Uterus (tissue), 4 donors: Measurements from ENCODE around the gene LRIG1. TPM values are rescaled to one million over a fixed set of nuclear protein-coding genes. Genes with fewer than 3 reads are reported as not detected.

Experiments used
- DNase-seq, 2 donors: peaks; one replicate each; pipeline ENCODE4 v3.0.0-alpha.2; 2019 to 2020
- H3K27ac ChIP-seq, 2 donors: fragments of 200-600 bp; sonication (generic); 1 replicate in 1 of 2; 2 replicates in 1 of 2; pipeline ENCODE4 v1.5.1; 2016 to 2018
- H3K27me3 ChIP-seq, 2 donors: fragments of 200-600 bp; sonication (generic); one replicate each; pipeline ENCODE4 v1.5.1; 2018 to 2019; ENCODE audit warnings: control low read depth in 1 of 2
- H3K36me3 ChIP-seq, 2 donors: fragments of 200-600 bp; sonication (generic); one replicate each; pipeline ENCODE4 v1.5.1; 2019; ENCODE audit warnings: control low read depth in 1 of 2
- H3K4me1 ChIP-seq, 2 donors: fragments of 200-600 bp; sonication (generic); one replicate each; pipeline ENCODE4 v1.5.1; 2018 to 2019; ENCODE audit warnings: control low read depth in 1 of 2
- H3K4me3 ChIP-seq, 2 donors: fragments of 200-600 bp; sonication (generic); 1 replicate in 1 of 2; 2 replicates in 1 of 2; pipeline ENCODE4 v1.5.1; 2018 to 2019; ENCODE audit warnings: mild to moderate bottlenecking in 1 of 2
- H3K9me3 ChIP-seq, 2 donors: fragments of 200-600 bp; sonication (generic); one replicate each; pipeline ENCODE4 v1.5.1; 2019; ENCODE audit warnings: control low read depth in 1 of 2
- CTCF ChIP-seq, 4 experiments: fragments of 200-600 bp in 2 of 4; fragments of 450-650 bp in 2 of 4; sonication (generic) in 2 of 4; IDR thresholded peaks; one replicate each; pipeline ENCODE4 v1.5.1; 2016 to 2019; ENCODE audit warnings: antibody characterized with exemption in 4 of 4, mild to moderate bottlenecking in 2 of 4, moderate library complexity in 1 of 4
- POLR2A ChIP-seq, 2 donors: fragments of 450-650 bp; IDR thresholded peaks; one replicate each; pipeline ENCODE4 v1.6.1; 2016; ENCODE audit warnings: antibody characterized with exemption in 2 of 2, mild to moderate bottlenecking in 1 of 2, moderate library complexity in 1 of 2
- intact Hi-C: fragments of 100-400 bp; cut with DNase I; formaldehyde crosslinking; loops from one replicate; pipeline ENCODE4 v1.15.1; 2023; ENCODE audit warnings: low total_unique reads
- total RNA-seq, 4 donors: library from RNA; depleted of rRNA in 3 of 4; stranded (reverse); fragments of >200 nt in 3 of 4; gene quantifications; one replicate each; pipeline versions ENCODE4 v1.1.0 to v1.2.4, GENCODE V29; 2014 to 2023
- donor health status: DM: yes; HTN: yes; CAD: no.

The LRIG1 gene
- total RNA-seq, 4 donors from 2014 or later = 20.9 to 108 (median 69.6) TPM

GRCh38 chr3:66397745-66398144, 103.1 kb downstream of the LRIG1 start:
- Histone ChIP-seq H3K9me3 (no peaks in the 10 kb centered on the region), H3K4me3 (no peak overlapping the region), H3K27ac (peak overlapping the region in 1 of 2 donors; percentile 6), H3K4me1 (peaks cover 6 to 16% of the 10 kb centered on the region in 2 donors), H3K36me3 (no peaks in the 10 kb centered on the region), H3K27me3 (no peaks in the 10 kb centered on the region)
- TF ChIP-seq CTCF (IDR thresholded peaks at IDR 0.05) (no peak), POLR2A (IDR thresholded peaks at IDR 0.05) (no peak)
- intact Hi-C loops = no loop called here
- peak in 1 of 2 donors; percentile 50 for DNase-seq

- H3K27ac ChIP-seq = no peak overlapping the region
- H3K4me3 ChIP-seq = no peak overlapping the region
- no peaks in the 10 kb centered on the region for H3K27me3 ChIP-seq
- no peak for DNase-seq
- no peaks in the 10 kb centered on the region for H3K36me3 ChIP-seq
- no peak for TF ChIP-seq POLR2A (IDR thresholded peaks at IDR 0.05)
- TF ChIP-seq CTCF (IDR thresholded peaks at IDR 0.05) = no peak
- intact Hi-C loops = no loop called here
- peaks cover 10 to 16% of the 10 kb centered on the region in 2 donors for H3K4me1 ChIP-seq
- H3K9me3 ChIP-seq = no peaks in the 10 kb centered on the region
Observed at GRCh38 chr3:66396888-66397287, 103.9 kb downstream of the LRIG1 start.

- Histone ChIP-seq H3K27ac (no peak overlapping the region), H3K4me1 (peaks cover 10 to 16% of the 10 kb centered on the region in 2 donors), H3K36me3 (no peaks in the 10 kb centered on the region), H3K9me3 (no peaks in the 10 kb centered on the region), H3K4me3 (no peak overlapping the region), H3K27me3 (no peaks in the 10 kb centered on the region)
- intact Hi-C loops = no loop called here
- no peak for DNase-seq
- TF ChIP-seq CTCF (IDR thresholded peaks at IDR 0.05) = no peak
- TF ChIP-seq POLR2A (IDR thresholded peaks at IDR 0.05) = no peak
Observed at GRCh38 chr3:66396161-66396760, 104.6 kb downstream of the LRIG1 start.

- Histone ChIP-seq H3K4me3 (no peak overlapping the region), H3K9me3 (no peaks in the 10 kb centered on the region), H3K4me1 (peaks cover 10 to 16% of the 10 kb centered on the region in 2 donors), H3K36me3 (no peaks in the 10 kb centered on the region), H3K27me3 (no peaks in the 10 kb centered on the region), H3K27ac (no peak overlapping the region)
- no peak for DNase-seq
- intact Hi-C loops = no loop called here
- TF ChIP-seq CTCF (IDR thresholded peaks at IDR 0.05) (no peak), POLR2A (IDR thresholded peaks at IDR 0.05) (no peak)
Observed at GRCh38 chr3:66395635-66396034, 105.2 kb downstream of the LRIG1 start.

- no peak overlapping the region for H3K4me3 ChIP-seq
- H3K4me1 ChIP-seq = peaks cover 10 to 16% of the 10 kb centered on the region in 2 donors
- H3K9me3 ChIP-seq = no peaks in the 10 kb centered on the region
- TF ChIP-seq POLR2A (IDR thresholded peaks at IDR 0.05) (no peak), CTCF (IDR thresholded peaks at IDR 0.05) (no peak)
- H3K36me3 ChIP-seq = no peaks in the 10 kb centered on the region
- no peaks in the 10 kb centered on the region for H3K27me3 ChIP-seq
- peak overlapping the region in 1 of 2 donors; percentile 53 for H3K27ac ChIP-seq
- DNase-seq = no peak
- intact Hi-C loops = no loop called here
Observed at GRCh38 chr3:66394753-66395249, 106.0 kb downstream of the LRIG1 start.
